ENCODE measurements around the gene SPRR2B. TPM values are rescaled to one million over a fixed set of nuclear protein-coding genes. Genes with fewer than 3 reads are reported as not detected.
"Not testable (repeated sequence)": the region's sequence is repeated elsewhere in the genome, so short reads cannot be mapped to it uniquely, and the experiment has no call there.

The SPRR2B gene
- total RNA-seq = not detected in 2 replicates
- long read RNA-seq = 0 reads

- Mint-ChIP-seq H3K36me3 (ENCODE audit: low read depth) (no peaks in the 10 kb centered on the region), H3K4me1 (no peaks in the 10 kb centered on the region), H3K4me3 (no peak within 1 kb of the TSS), H3K27ac (ENCODE audit: unreplicated experiment) (no peak within 1 kb of the TSS), H3K9me3 (no peaks in the 10 kb centered on the region), H3K27me3 (ENCODE audit: low read depth) (peaks cover 30% of the 10 kb centered on the region)
- TF ChIP-seq CTCF (conservative IDR thresholded peaks at IDR 0.05) = no peak
- no peak for DNase-seq (ENCODE audit: low read depth, low spot score)
Observed at GRCh38 chr1:153071511-153071910, at the start of gene SPRR2B. Gene SPRR2B, minus strand, starts transcription at chr1:153071611. Its CDS starts 772 bp downstream, at chr1:153070839.

DNA sequence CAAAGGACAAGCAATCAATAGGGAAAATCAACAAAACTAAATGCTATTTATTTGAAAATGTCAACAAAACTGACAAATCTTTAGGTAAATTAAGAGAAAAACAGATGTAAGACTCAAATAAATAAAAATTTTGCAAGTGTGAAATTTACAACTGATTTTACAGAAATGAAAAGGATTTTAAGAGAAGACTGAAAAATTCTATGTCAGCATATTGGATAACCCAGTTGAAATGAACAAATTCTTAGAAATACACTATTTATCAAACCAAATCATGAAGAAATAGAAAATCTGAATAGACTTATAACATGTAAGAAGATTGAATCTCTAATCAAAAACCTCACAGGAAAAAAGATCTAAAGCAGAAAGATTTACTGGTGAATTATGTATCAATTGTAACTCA lies 49.5 kb upstream of the SPRR2B start:
- H3K4me1 Mint-ChIP-seq = no peaks in the 10 kb centered on the region
- H3K27ac Mint-ChIP-seq (ENCODE audit: unreplicated experiment) = no peak overlapping the region
- no peak overlapping the region for H3K4me3 Mint-ChIP-seq
- H3K36me3 Mint-ChIP-seq (ENCODE audit: low read depth) = no peaks in the 10 kb centered on the region
- H3K27me3 Mint-ChIP-seq (ENCODE audit: low read depth) = peaks cover 13% of the 10 kb centered on the region
- TF ChIP-seq CTCF (conservative IDR thresholded peaks at IDR 0.05) = no peak
- DNase-seq (ENCODE audit: low read depth, low spot score) = no peak
- peaks cover 2% of the 10 kb centered on the region for H3K9me3 Mint-ChIP-seq

- Mint-ChIP-seq H3K4me1 (no peaks in the 10 kb centered on the region), H3K27ac (ENCODE audit: unreplicated experiment) (no peak overlapping the region), H3K9me3 (no peaks in the 10 kb centered on the region), H3K36me3 (ENCODE audit: low read depth) (no peaks in the 10 kb centered on the region), H3K4me3 (no peak overlapping the region), H3K27me3 (ENCODE audit: low read depth) (peaks cover 5% of the 10 kb centered on the region)
- no peak for TF ChIP-seq CTCF (conservative IDR thresholded peaks at IDR 0.05)
- DNase-seq (ENCODE audit: low read depth, low spot score) = no peak
Observed at GRCh38 chr1:153119491-153119971, 48.1 kb upstream of the SPRR2B start.

DNA sequence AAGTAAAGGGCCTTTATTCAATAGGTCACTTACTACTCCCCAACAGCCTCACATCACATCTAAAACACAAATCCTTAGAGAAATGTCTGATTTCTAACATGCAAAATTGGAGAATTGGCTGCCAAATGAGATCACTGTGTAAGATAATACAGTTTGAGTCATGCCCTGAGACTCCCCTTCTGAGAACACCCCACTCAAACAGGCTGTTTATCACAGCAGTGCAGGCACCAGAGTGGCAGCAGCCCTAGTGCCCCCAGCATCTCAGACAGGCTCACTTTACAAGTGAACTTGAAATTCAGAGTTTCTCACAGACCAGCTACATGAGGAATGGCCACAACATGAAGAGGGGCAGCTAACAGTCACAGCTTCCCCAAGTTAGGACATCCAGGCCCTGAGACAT lies 43.9 kb upstream of the SPRR2B start:
- not testable (repeated sequence) for H3K27ac Mint-ChIP-seq (ENCODE audit: unreplicated experiment); H3K27me3 Mint-ChIP-seq (ENCODE audit: low read depth); DNase-seq (ENCODE audit: low read depth, low spot score); H3K36me3 Mint-ChIP-seq (ENCODE audit: low read depth); H3K4me3 Mint-ChIP-seq; H3K9me3 Mint-ChIP-seq; H3K4me1 Mint-ChIP-seq

- no peak for DNase-seq (ENCODE audit: low read depth, low spot score)
- H3K4me1 Mint-ChIP-seq = no peaks in the 10 kb centered on the region
- H3K27me3 Mint-ChIP-seq (ENCODE audit: low read depth) = peaks cover 4% of the 10 kb centered on the region
- no peaks in the 10 kb centered on the region for H3K36me3 Mint-ChIP-seq (ENCODE audit: low read depth)
- no peak within 1 kb of the TSS for H3K27ac Mint-ChIP-seq (ENCODE audit: unreplicated experiment)
- H3K9me3 Mint-ChIP-seq = peaks cover 1% of the 10 kb centered on the region
- no peak for TF ChIP-seq CTCF (conservative IDR thresholded peaks at IDR 0.05)
- H3K4me3 Mint-ChIP-seq = no peak within 1 kb of the TSS
Observed at GRCh38 chr1:153113416-153113815, 42.0 kb upstream of the SPRR2B start, which contains the start of gene SPRR2F. Gene SPRR2F, minus strand, starts transcription at chr1:153113516. Its CDS starts 783 bp downstream, at chr1:153112733.

DNA sequence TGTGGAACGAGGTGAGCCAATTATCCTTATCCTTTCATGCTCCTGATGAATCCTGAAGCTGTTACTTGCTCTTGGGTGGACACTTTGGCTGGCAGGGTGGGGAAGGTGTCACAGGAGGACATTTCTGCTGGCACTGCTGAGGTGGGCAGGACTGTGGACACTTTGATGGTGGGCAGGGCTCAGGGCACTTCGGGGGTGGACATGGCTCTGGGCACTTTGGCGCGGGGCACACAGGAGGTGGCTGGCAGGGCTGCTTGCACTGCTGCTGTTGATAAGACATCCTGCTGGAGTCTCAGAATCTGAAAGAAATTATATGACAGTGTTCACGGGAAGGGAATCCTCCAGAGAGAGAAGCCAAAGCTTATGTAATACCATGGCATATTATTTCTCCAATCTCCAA lies 41.0 kb upstream of the SPRR2B start:
- not testable (repeated sequence) for H3K27me3 Mint-ChIP-seq (ENCODE audit: low read depth); H3K9me3 Mint-ChIP-seq; DNase-seq (ENCODE audit: low read depth, low spot score); H3K4me3 Mint-ChIP-seq; H3K36me3 Mint-ChIP-seq (ENCODE audit: low read depth); H3K27ac Mint-ChIP-seq (ENCODE audit: unreplicated experiment); H3K4me1 Mint-ChIP-seq

DNA sequence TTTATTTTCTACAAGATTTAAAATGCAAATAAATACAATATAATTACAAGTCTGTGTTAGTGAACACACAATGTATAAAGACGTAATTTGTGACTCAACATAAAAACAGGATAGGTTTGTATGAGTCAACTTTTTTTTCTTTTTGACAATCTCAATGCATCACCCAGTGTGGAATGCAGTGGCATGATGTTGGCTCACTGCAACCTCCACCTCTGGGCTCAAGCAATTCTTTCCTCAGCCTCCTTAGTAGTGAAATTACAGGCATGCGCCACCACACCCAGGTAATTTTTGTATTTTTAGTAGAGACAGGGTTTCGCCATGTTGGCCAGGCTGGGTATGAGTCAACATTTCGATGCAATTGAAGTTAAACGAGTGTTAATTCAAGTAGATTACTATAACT lies 28.8 kb upstream of the SPRR2B start:
- Mint-ChIP-seq H3K4me1 (no peaks in the 10 kb centered on the region), H3K9me3 (peaks cover 2% of the 10 kb centered on the region), H3K27me3 (ENCODE audit: low read depth) (peaks cover 16% of the 10 kb centered on the region), H3K27ac (ENCODE audit: unreplicated experiment) (no peak overlapping the region), H3K4me3 (no peak overlapping the region), H3K36me3 (ENCODE audit: low read depth) (no peaks in the 10 kb centered on the region)
- DNase-seq (ENCODE audit: low read depth, low spot score) = no peak
- no peak for TF ChIP-seq CTCF (conservative IDR thresholded peaks at IDR 0.05)
